Measurements from ENCODE around the gene KCNJ6. TPM values are rescaled to one million over a fixed set of nuclear protein-coding genes. Genes with fewer than 3 reads are reported as not detected.

Gene KCNJ6
- total RNA-seq, 1 experiment from 2014 or later: 0.05 TPM

GRCh38 chr21:37615962-37616361 is 300.3 kb downstream of the KCNJ6 start:
- CTCF ChIA-PET: no interaction called here
- BruUV-seq (replicated peaks): no TSS peak

GRCh38 chr21:37614351-37614875 is 301.8 kb downstream of the KCNJ6 start:
- no peaks in the 10 kb centered on the region for H3K9me3 Mint-ChIP-seq (ENCODE audit: low read depth, unreplicated experiment)

More at GRCh38 chr21:37615962-37616361, 300.3 kb downstream of the KCNJ6 start:
- no peaks in the 10 kb centered on the region for H3K27me3 Mint-ChIP-seq (ENCODE audit: unreplicated experiment)
- H3K27ac Mint-ChIP-seq (ENCODE audit: unreplicated experiment): no peak overlapping the region
- DNase-seq: no peak
- intact Hi-C loops (cut with micrococcal nuclease; ENCODE audit: unreplicated experiment): no loop called here
- H3K4me1 Mint-ChIP-seq (ENCODE audit: low read depth, unreplicated experiment): no peaks in the 10 kb centered on the region
- H3K4me3 Mint-ChIP-seq (ENCODE audit: low read depth, unreplicated experiment): no peak overlapping the region
- no peaks in the 10 kb centered on the region for H3K36me3 Mint-ChIP-seq (ENCODE audit: insufficient read depth, unreplicated experiment)
- no peaks in the 10 kb centered on the region for H3K9me3 Mint-ChIP-seq (ENCODE audit: low read depth, unreplicated experiment)
- TF ChIP-seq CTCF (IDR thresholded peaks at IDR 0.05; ENCODE audit: unreplicated experiment): no peak

GRCh38 chr21:37607081-37607480 is 309.2 kb downstream of the KCNJ6 start:
- H3K27me3 Mint-ChIP-seq (ENCODE audit: unreplicated experiment): peaks cover 17% of the 10 kb centered on the region
- BruUV-seq (replicated peaks): no TSS peak
- H3K4me1 Mint-ChIP-seq (ENCODE audit: low read depth, unreplicated experiment): no peaks in the 10 kb centered on the region
- no peaks in the 10 kb centered on the region for H3K9me3 Mint-ChIP-seq (ENCODE audit: low read depth, unreplicated experiment)
- H3K27ac Mint-ChIP-seq (ENCODE audit: unreplicated experiment): no peak overlapping the region
- TF ChIP-seq CTCF (IDR thresholded peaks at IDR 0.05; ENCODE audit: unreplicated experiment): no peak
- intact Hi-C loops (cut with micrococcal nuclease; ENCODE audit: unreplicated experiment): no loop called here
- DNase-seq: no peak
- no peak overlapping the region for H3K4me3 Mint-ChIP-seq (ENCODE audit: low read depth, unreplicated experiment)
- CTCF ChIA-PET: no interaction called here
- no peaks in the 10 kb centered on the region for H3K36me3 Mint-ChIP-seq (ENCODE audit: insufficient read depth, unreplicated experiment)

More at GRCh38 chr21:37614351-37614875, 301.8 kb downstream of the KCNJ6 start:
- no TSS peak for BruUV-seq (replicated peaks)
- no peak for TF ChIP-seq CTCF (IDR thresholded peaks at IDR 0.05; ENCODE audit: unreplicated experiment)
- intact Hi-C loops (cut with micrococcal nuclease; ENCODE audit: unreplicated experiment): no loop called here
- no peak for DNase-seq
- H3K27ac Mint-ChIP-seq (ENCODE audit: unreplicated experiment): no peak overlapping the region
- CTCF ChIA-PET: no interaction called here
- H3K36me3 Mint-ChIP-seq (ENCODE audit: insufficient read depth, unreplicated experiment): no peaks in the 10 kb centered on the region
- H3K4me3 Mint-ChIP-seq (ENCODE audit: low read depth, unreplicated experiment): no peak overlapping the region
- H3K4me1 Mint-ChIP-seq (ENCODE audit: low read depth, unreplicated experiment): no peaks in the 10 kb centered on the region
- no peaks in the 10 kb centered on the region for H3K27me3 Mint-ChIP-seq (ENCODE audit: unreplicated experiment)

- intact Hi-C loops (cut with micrococcal nuclease; ENCODE audit: unreplicated experiment): no loop called here
Observed at GRCh38 chr21:37606549-37606948, 309.7 kb downstream of the KCNJ6 start.

More at GRCh38 chr21:37606549-37606948, 309.7 kb downstream of the KCNJ6 start:
- H3K4me3 Mint-ChIP-seq (ENCODE audit: low read depth, unreplicated experiment): no peak overlapping the region
- no peak for DNase-seq
- H3K4me1 Mint-ChIP-seq (ENCODE audit: low read depth, unreplicated experiment): no peaks in the 10 kb centered on the region
- no peak for TF ChIP-seq CTCF (IDR thresholded peaks at IDR 0.05; ENCODE audit: unreplicated experiment)
- H3K27ac Mint-ChIP-seq (ENCODE audit: unreplicated experiment): no peak overlapping the region
- H3K27me3 Mint-ChIP-seq (ENCODE audit: unreplicated experiment): peaks cover 17% of the 10 kb centered on the region
- H3K9me3 Mint-ChIP-seq (ENCODE audit: low read depth, unreplicated experiment): no peaks in the 10 kb centered on the region
- BruUV-seq (replicated peaks): no TSS peak
- CTCF ChIA-PET: no interaction called here
- H3K36me3 Mint-ChIP-seq (ENCODE audit: insufficient read depth, unreplicated experiment): no peaks in the 10 kb centered on the region
